DND-41 (cell line): Measurements from ENCODE around the gene IL1RL1.

ENCODE experiments used
- ATAC-seq: fragments of 200-7000 bp; cut with Tn5 transposase; 3 replicates; pipeline ENCODE4 v1.9.1; 2021; ENCODE audit warnings: low read depth; ENCODE audit not compliant: insufficient read depth
- DNase-seq: peaks from one replicate; pipeline ENCODE4 v3.0.0-alpha.2; 2020
- H2AFZ ChIP-seq: 2 replicates; pipeline ENCODE4 v1.6.0; 2012; ENCODE audit warnings: low read depth, low read length
- H3K27ac ChIP-seq: 2 replicates; pipeline ENCODE4 v1.5.1; 2012; ENCODE audit warnings: low read length, inconsistent platforms
- H3K27me3 ChIP-seq: fragments of 200-600 bp; sonication (generic); 2 replicates; pipeline ENCODE4 v1.6.0; 2012; ENCODE audit warnings: low read length, mild to moderate bottlenecking, inconsistent platforms; ENCODE audit not compliant: insufficient read depth, poor library complexity
- H3K36me3 ChIP-seq: 2 replicates; pipeline ENCODE4 v1.5.1; 2012; ENCODE audit warnings: low read length, inconsistent platforms; ENCODE audit not compliant: insufficient read depth
- H3K4me1 ChIP-seq: 2 replicates; pipeline ENCODE4 v1.5.1; 2012; ENCODE audit warnings: mild to moderate bottlenecking, low read length; ENCODE audit not compliant: insufficient read depth
- H3K4me2 ChIP-seq: 2 replicates; pipeline ENCODE4 v1.6.0; 2012; ENCODE audit warnings: mild to moderate bottlenecking, moderate library complexity, low read length, inconsistent platforms; ENCODE audit not compliant: insufficient read depth
- H3K4me3 ChIP-seq, 2 experiments: fragments of 200-600 bp in 1 of 2; shearing (Covaris generic) in 1 of 2; 2 replicates each; pipeline ENCODE4 v1.5.1; 2012 to 2016; ENCODE audit warnings: inconsistent platforms in 2 of 2, low read length in 2 of 2, mild to moderate bottlenecking in 2 of 2, low read depth in 1 of 2, moderate library complexity in 1 of 2
- H3K79me2 ChIP-seq: 2 replicates; pipeline ENCODE4 v1.6.0; 2012; ENCODE audit warnings: low read length, inconsistent platforms; ENCODE audit not compliant: insufficient read depth
- H3K9ac ChIP-seq: 2 replicates; pipeline ENCODE4 v1.6.0; 2012; ENCODE audit warnings: low read depth, mild to moderate bottlenecking, inconsistent platforms, low read length, moderate library complexity
- H3K9me3 ChIP-seq: 2 replicates; pipeline ENCODE4 v1.5.1; 2012; ENCODE audit warnings: low read length, moderate library complexity, mild to moderate bottlenecking, inconsistent platforms; ENCODE audit not compliant: insufficient read depth, severe bottlenecking
- H4K20me1 ChIP-seq: 2 replicates; pipeline ENCODE4 v1.6.0; 2012; ENCODE audit warnings: low read length; ENCODE audit not compliant: insufficient read depth
- EZH2 ChIP-seq: IDR thresholded peaks from 3 replicates; pipeline ENCODE4 v1.6.1; 2012; ENCODE audit warnings: borderline replicate concordance, low read depth, mild to moderate bottlenecking, moderate library complexity, low read length, inconsistent platforms; ENCODE audit not compliant: severe bottlenecking
- TF ChIP-seq, protein P1 (sequence below): IDR thresholded peaks from 2 replicates; pipeline ENCODE4 v1.5.1; 2012; ENCODE audit warnings: borderline replicate concordance, low read length, moderate library complexity, mild to moderate bottlenecking; ENCODE audit not compliant: poor library complexity, severe bottlenecking; ENCODE audit errors: extremely low read depth

Gene IL1RL1

GRCh38 chr2:102399499-102400141 lies 88.3 kb downstream of the IL1RL1 start:
- H3K4me1 ChIP-seq, result no peaks in the 10 kb centered on the region
- TF ChIP-seq, protein P1, sequence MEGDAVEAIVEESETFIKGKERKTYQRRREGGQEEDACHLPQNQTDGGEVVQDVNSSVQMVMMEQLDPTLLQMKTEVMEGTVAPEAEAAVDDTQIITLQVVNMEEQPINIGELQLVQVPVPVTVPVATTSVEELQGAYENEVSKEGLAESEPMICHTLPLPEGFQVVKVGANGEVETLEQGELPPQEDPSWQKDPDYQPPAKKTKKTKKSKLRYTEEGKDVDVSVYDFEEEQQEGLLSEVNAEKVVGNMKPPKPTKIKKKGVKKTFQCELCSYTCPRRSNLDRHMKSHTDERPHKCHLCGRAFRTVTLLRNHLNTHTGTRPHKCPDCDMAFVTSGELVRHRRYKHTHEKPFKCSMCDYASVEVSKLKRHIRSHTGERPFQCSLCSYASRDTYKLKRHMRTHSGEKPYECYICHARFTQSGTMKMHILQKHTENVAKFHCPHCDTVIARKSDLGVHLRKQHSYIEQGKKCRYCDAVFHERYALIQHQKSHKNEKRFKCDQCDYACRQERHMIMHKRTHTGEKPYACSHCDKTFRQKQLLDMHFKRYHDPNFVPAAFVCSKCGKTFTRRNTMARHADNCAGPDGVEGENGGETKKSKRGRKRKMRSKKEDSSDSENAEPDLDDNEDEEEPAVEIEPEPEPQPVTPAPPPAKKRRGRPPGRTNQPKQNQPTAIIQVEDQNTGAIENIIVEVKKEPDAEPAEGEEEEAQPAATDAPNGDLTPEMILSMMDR, result no peak
- TF ChIP-seq EZH2, result no peak
- no peaks in the 10 kb centered on the region for H3K79me2 ChIP-seq
- no peak overlapping the region for H3K9ac ChIP-seq
- no peak overlapping the region for H3K4me2 ChIP-seq
- no peak for ATAC-seq
- no peak overlapping the region for H3K4me3 ChIP-seq
- H3K9me3 ChIP-seq, result no peaks in the 10 kb centered on the region
- H3K27ac ChIP-seq, result no peak overlapping the region
- no peak overlapping the region for H2AFZ ChIP-seq
- DNase-seq, result no peak
- peaks cover 3% of the 10 kb centered on the region for H3K27me3 ChIP-seq
- no peaks in the 10 kb centered on the region for H3K36me3 ChIP-seq
- H4K20me1 ChIP-seq, result no peaks in the 10 kb centered on the region

DNA sequence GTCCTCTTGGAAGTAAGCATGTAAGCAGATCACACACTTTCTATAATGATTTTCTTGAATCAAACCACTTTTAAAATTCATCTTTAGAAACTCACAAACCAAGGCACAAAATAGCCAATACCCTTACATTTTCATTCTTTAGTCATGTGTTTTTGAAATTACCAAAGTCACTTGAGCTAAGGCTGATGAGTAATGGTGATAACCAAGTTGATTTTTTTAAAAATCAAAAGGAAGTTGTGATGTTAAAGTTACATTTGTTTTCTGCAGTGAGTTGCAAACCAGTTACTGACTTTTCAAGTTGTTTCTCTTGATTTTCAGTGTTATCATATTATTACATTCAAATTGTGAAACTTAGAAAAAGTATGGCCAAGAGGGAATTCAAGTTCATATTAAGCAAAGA lies 90.1 kb downstream of the IL1RL1 start:
- Histone ChIP-seq H3K9ac (no peak overlapping the region), H3K4me2 (no peak overlapping the region), H3K4me1 (no peaks in the 10 kb centered on the region), H3K4me3 (no peak overlapping the region), H3K79me2 (no peaks in the 10 kb centered on the region), H3K27ac (no peak overlapping the region), H3K9me3 (no peaks in the 10 kb centered on the region), H2AFZ (no peak overlapping the region), H4K20me1 (no peaks in the 10 kb centered on the region), H3K36me3 (no peaks in the 10 kb centered on the region), H3K27me3 (no peaks in the 10 kb centered on the region)
- DNase-seq (no peak), ATAC-seq (no peak)
- TF ChIP-seq, protein P1, result no peak
- TF ChIP-seq EZH2, result no peak
